HepG2 (cell line): ENCODE measurements around the gene OSM. TPM values are rescaled to one million over a fixed set of nuclear protein-coding genes. Genes with fewer than 3 reads are reported as not detected.

ENCODE experiments used
- ATAC-seq: fragments of 200-7000 bp; cut with Tn5 transposase; 3 replicates; pipeline ENCODE4 v1.9.1; 2020; ENCODE audit warnings: mild to moderate bottlenecking, moderate library complexity
- BruUV-seq: library from RNA; stranded (reverse); fragments of 400-500 nt; replicated peaks from 2 replicates; lab custom pipeline; 2021; lab: Mats Ljungman, UMichigan
- CTCF ChIA-PET: fragments of 300-600 bp; formaldehyde crosslinking; extraction: SDS; loops from one replicate; lab custom pipeline; 2021; ENCODE audit warnings: low total read pairs, inconsistent platforms, low intra/inter-chr PET ratio; lab: Yijun Ruan, JAX
- POLR2A ChIA-PET: fragments of 350-600 bp; sonication (Branson Sonifier 250); formaldehyde crosslinking; loops from one replicate; lab custom pipeline; 2020; ENCODE audit warnings: antibody characterized with exemption, inconsistent platforms; lab: Yijun Ruan, JAX
- DNase-seq: peaks from one replicate; pipeline ENCODE4 v3.0.0-alpha.2; 2015; ENCODE audit warnings: low spot score
- FAIRE-seq: peaks from 3 replicates; lab custom pipeline; 2011; peaks lifted over from hg19 to GRCh38; lab: Jason Lieb, UNC
- H2AFZ ChIP-seq: one replicate; pipeline ENCODE4 v1.6.1; 2011; ENCODE audit warnings: low read length, inconsistent platforms
- H3K27ac ChIP-seq: fragments of 300-600 bp; 3 replicates; pipeline ENCODE4 v1.8.0; 2011; ENCODE audit warnings: mixed run types, mild to moderate bottlenecking, mixed read lengths, low read length, inconsistent platforms; ENCODE audit not compliant: insufficient read depth; ENCODE audit errors: extremely low read length
- H3K27me3 ChIP-seq, 2 experiments: fragments of 200-600 bp in 1 of 2; 2 replicates in 1 of 2; 3 replicates in 1 of 2; pipeline versions ENCODE4 v1.6.0 to v1.8.0; 2011; ENCODE audit warnings: low read length in 2 of 2, mild to moderate bottlenecking in 2 of 2, moderate library complexity in 2 of 2, inconsistent platforms in 1 of 2; ENCODE audit not compliant: insufficient read depth in 2 of 2, control insufficient read depth in 1 of 2
- H3K36me3 ChIP-seq, 2 experiments: fragments of 200-600 bp in 1 of 2; replicated peaks in 1 of 2; 2 replicates in 1 of 2; 3 replicates in 1 of 2; pipeline versions ENCODE4 v1.5.1 to v1.8.0; 2011; ENCODE audit warnings: low read length in 2 of 2, inconsistent platforms in 1 of 2; ENCODE audit not compliant: insufficient read depth in 2 of 2, control insufficient read depth in 1 of 2
- H3K4me1 ChIP-seq: 2 replicates; pipeline ENCODE4 v1.5.1; 2012; ENCODE audit warnings: low read length, inconsistent platforms; ENCODE audit not compliant: insufficient read depth
- H3K4me2 ChIP-seq: 2 replicates; pipeline ENCODE4 v1.6.0; 2011; ENCODE audit warnings: low read depth, low read length, inconsistent platforms
- H3K4me3 ChIP-seq, 3 experiments: fragments of 200-600 bp in 1 of 3; sonication (generic), shearing (Covaris generic) in 1 of 3; replicated peaks in 1 of 3; 2 replicates each; pipeline ENCODE4 v1.5.1; 2011 to 2016; ENCODE audit warnings: low read length in 3 of 3, inconsistent platforms in 2 of 3, low read depth in 2 of 3, mild to moderate bottlenecking in 2 of 3, control low read depth in 1 of 3, mixed read lengths in 1 of 3; ENCODE audit not compliant: insufficient read depth in 1 of 3
- H3K79me2 ChIP-seq: one replicate; pipeline ENCODE4 v1.6.1; 2011; ENCODE audit warnings: low read length, inconsistent platforms; ENCODE audit not compliant: insufficient read depth
- H3K9ac ChIP-seq: 2 replicates; pipeline ENCODE4 v1.6.0; 2011; ENCODE audit warnings: mild to moderate bottlenecking, low read depth, low read length, inconsistent platforms; ENCODE audit not compliant: insufficient read depth
- H3K9me3 ChIP-seq: 2 replicates; pipeline ENCODE4 v1.5.1; 2012; ENCODE audit warnings: mild to moderate bottlenecking, low read length
- H4K20me1 ChIP-seq: 2 replicates; pipeline ENCODE4 v1.6.0; 2011; ENCODE audit warnings: inconsistent platforms, mild to moderate bottlenecking, low read length, moderate library complexity; ENCODE audit not compliant: insufficient read depth
- HNRNPL ChIP-seq: fragments of 200-400 bp; formaldehyde crosslinking; IDR thresholded peaks from 2 replicates; pipeline ENCODE4 v1.6.1; 2017; ENCODE audit warnings: mild to moderate bottlenecking, low read depth, low read length
- NKX3-1 ChIP-seq: sonication (generic); formaldehyde crosslinking; IDR thresholded peaks from 2 replicates; pipeline ENCODE4 v1.5.0; 2020; ENCODE audit warnings: missing genetic modification reagents
- PHF21A ChIP-seq: sonication (generic); formaldehyde crosslinking; IDR thresholded peaks from 2 replicates; pipeline ENCODE4 v1.5.0; 2020; ENCODE audit warnings: mild to moderate bottlenecking, missing genetic modification reagents
- SMC3 ChIP-seq: IDR thresholded peaks from 2 replicates; pipeline ENCODE4 v1.6.1; 2011; ENCODE audit warnings: low read length, improper control_type of control experiment
- SRSF1 ChIP-seq: fragments of 200-400 bp; formaldehyde crosslinking; optimal IDR thresholded peaks from 2 replicates; pipeline ENCODE3; 2017; ENCODE audit warnings: mild to moderate bottlenecking, low read depth, low read length, moderate library complexity
- SRY ChIP-seq: sonication (generic); formaldehyde crosslinking; IDR thresholded peaks from 2 replicates; pipeline ENCODE4 v1.8.0; 2022; ENCODE audit warnings: mild to moderate bottlenecking, missing genetic modification reagents
- TAF1 ChIP-seq: sonication (generic); formaldehyde crosslinking; IDR thresholded peaks from 2 replicates; pipeline ENCODE4 v1.4.0; 2020; ENCODE audit warnings: missing genetic modification reagents
- THAP11 ChIP-seq: IDR thresholded peaks from 2 replicates; pipeline ENCODE4 v1.6.1; 2016; ENCODE audit warnings: missing biosample characterization, missing genetic modification reagents
- TOE1 ChIP-seq: sonication (generic); formaldehyde crosslinking; IDR thresholded peaks from 2 replicates; pipeline ENCODE4 v1.4.0; 2020; ENCODE audit warnings: mild to moderate bottlenecking, missing genetic modification reagents
- ZBTB7B ChIP-seq: sonication (generic); formaldehyde crosslinking; IDR thresholded peaks from 2 replicates; pipeline ENCODE4 v1.4.0; 2020; ENCODE audit warnings: missing genetic modification reagents
- ZFY ChIP-seq: sonication (generic); formaldehyde crosslinking; IDR thresholded peaks from 2 replicates; pipeline ENCODE4 v1.4.0; 2020; ENCODE audit warnings: missing genetic modification reagents
- ZNF564 ChIP-seq: sonication (generic); formaldehyde crosslinking; IDR thresholded peaks from 2 replicates; pipeline ENCODE4 v1.8.1; 2023; ENCODE audit warnings: mild to moderate bottlenecking, missing genetic modification reagents
- ZNF777 ChIP-seq: sonication (generic); formaldehyde crosslinking; IDR thresholded peaks from 2 replicates; pipeline ENCODE4 v1.4.0; 2020; ENCODE audit warnings: missing genetic modification reagents
- WGBS: methylation state at CpG from one replicate; pipeline ENCODE4 v1.1.6; 2017; ENCODE audit warnings: low lambda C conversion rate; 5-methylcytosine and 5-hydroxymethylcytosine counted together
- in situ Hi-C: cut with HindIII; loops from 2 replicates; pipeline ENCODE4 v1.10.0; 2017; ENCODE audit warnings: low pct_unique_long_range_greater_than_20kb; ENCODE audit not compliant: extremely low pct_ligation_motif_present
- intact Hi-C: fragments of 100-400 bp; cut with micrococcal nuclease; formaldehyde crosslinking; loops from one replicate; pipeline ENCODE4 v1.10.0; 2022; ENCODE audit not compliant: unreplicated experiment
- polyA plus RNA-seq, 8 experiments: library from polyadenylated mRNA; depleted of rRNA in 3 of 8; stranded (reverse) in 7 of 8; unstranded in 1 of 8; fragments of >200 nt; fragmentation: Illumina TruSeq in 4 of 8; extraction: Trizol in 4 of 8; gene quantifications; 2 replicates each; pipeline versions ENCODE4 v1.2.1 to v1.2.3, GENCODE V29; 2011 to 2016; ENCODE audit warnings: low read depth in 4 of 8, missing spikeins in 1 of 8, mixed read lengths in 1 of 8; ENCODE audit not compliant: insufficient read depth in 1 of 8
- total RNA-seq, 5 experiments: library from RNA; depleted of rRNA; stranded (reverse); fragments of >200 nt; fragmentation: Illumina TruSeq; extraction: Trizol; gene quantifications; 2 replicates each; pipeline ENCODE4 v1.2.3, GENCODE V29; 2016; ENCODE audit warnings: low read depth in 1 of 5
- TF ChIP-seq, protein P1 (sequence below): IDR thresholded peaks from 2 replicates; pipeline ENCODE4 v1.6.1; 2012; ENCODE audit warnings: inconsistent platforms
- TF ChIP-seq, protein P2 (sequence below): sonication (generic); formaldehyde crosslinking; IDR thresholded peaks from 2 replicates; pipeline ENCODE4 v1.4.0; 2020; ENCODE audit warnings: missing genetic modification reagents, borderline replicate concordance
- TF ChIP-seq, protein P3 (sequence below): sonication (generic); formaldehyde crosslinking; IDR thresholded peaks from 2 replicates; pipeline ENCODE4 v1.4.0; 2020; ENCODE audit warnings: missing genetic modification reagents, borderline replicate concordance
- TF ChIP-seq, protein P4 (sequence below): sonication (generic); formaldehyde crosslinking; IDR thresholded peaks from 2 replicates; pipeline ENCODE4 v1.8.1; 2023; ENCODE audit warnings: mild to moderate bottlenecking, missing genetic modification reagents

OSM gene
- total and polyA plus RNA-seq, 2 of the 13 experiments (the other 11 are each of a cell fraction or from before 2014, with no cell fraction given), result not detected

DNA sequence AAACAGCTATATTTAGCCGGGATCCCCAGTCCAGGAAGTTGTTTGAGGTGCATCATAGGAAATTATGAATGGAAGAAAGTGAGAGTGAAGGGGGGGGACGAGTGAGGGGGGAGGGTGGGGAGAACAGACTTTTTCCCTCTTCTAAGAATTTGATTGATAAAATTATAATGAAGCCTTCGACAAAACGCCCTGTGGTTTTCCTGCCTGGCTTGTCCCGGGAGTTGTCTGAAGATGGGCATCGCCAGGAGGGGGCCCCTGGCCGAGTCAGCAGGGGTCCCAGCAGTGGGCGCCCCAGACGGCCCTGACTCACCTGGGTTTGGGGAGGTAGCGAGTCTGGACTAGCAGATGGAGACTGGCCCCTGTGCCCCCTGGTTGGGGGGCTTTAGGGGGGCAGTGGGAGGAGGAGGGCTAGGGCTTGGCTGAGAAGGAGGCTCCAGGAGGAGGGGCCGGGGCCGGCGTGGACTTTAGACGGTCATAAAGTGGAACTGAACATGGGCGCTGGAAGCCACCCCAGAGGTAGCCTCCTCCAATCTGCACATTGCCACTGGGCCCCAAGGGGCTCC, 19.8 kb downstream of the OSM start:
- ChIA-PET CTCF (no interaction called here), POLR2A (interaction anchor here (1.2 kb wide), 1 partner anchor 40 kb away, joined by 3 read pairs; no protein-coding TSS in a partner anchor)
- in situ Hi-C loops (no loop called here), intact Hi-C loops (no loop called here)
- Histone ChIP-seq H3K4me3 (peak overlapping the region; percentile 36 to 67 (median 56); a peak in 5 of 6 replicates), H3K9me3 (no peaks in the 10 kb centered on the region), H3K27me3 (no peaks in the 10 kb centered on the region), H4K20me1 (no peaks in the 10 kb centered on the region), H3K4me2 (peak overlapping the region; percentile 74), H3K9ac (peak overlapping the region; percentile 52), H2AFZ (no peak overlapping the region), H3K36me3 (no peaks in the 10 kb centered on the region), H3K4me1 (peaks cover 63% of the 10 kb centered on the region), H3K27ac (peak overlapping the region; percentile 1), H3K79me2 (no peaks in the 10 kb centered on the region)
- ATAC-seq (peak; percentile 15; the same call in 2 of the 3 replicates), DNase-seq (no peak), FAIRE-seq (no peak)
- 36% methylated on average over 14 of the region's 15 CpGs for WGBS
- BruUV-seq, result no TSS peak
- peak; percentile 38; the same call in 1 of the 2 replicates for TF ChIP-seq ZNF777
- TF ChIP-seq NKX3-1 (CRISPR knock-in tag), result no peak
- TF ChIP-seq ZNF564 (CRISPR knock-in tag), result no peak
- 0 out of 2 replicates have a peak, but pooled peaks have one; percentile 6 for TF ChIP-seq TAF1 (CRISPR knock-in tag)
- TF ChIP-seq, protein P1, sequence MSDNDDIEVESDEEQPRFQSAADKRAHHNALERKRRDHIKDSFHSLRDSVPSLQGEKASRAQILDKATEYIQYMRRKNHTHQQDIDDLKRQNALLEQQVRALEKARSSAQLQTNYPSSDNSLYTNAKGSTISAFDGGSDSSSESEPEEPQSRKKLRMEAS, result 0 out of 2 replicates have a peak, but pooled peaks have one; percentile 38
- TF ChIP-seq, protein P2, sequence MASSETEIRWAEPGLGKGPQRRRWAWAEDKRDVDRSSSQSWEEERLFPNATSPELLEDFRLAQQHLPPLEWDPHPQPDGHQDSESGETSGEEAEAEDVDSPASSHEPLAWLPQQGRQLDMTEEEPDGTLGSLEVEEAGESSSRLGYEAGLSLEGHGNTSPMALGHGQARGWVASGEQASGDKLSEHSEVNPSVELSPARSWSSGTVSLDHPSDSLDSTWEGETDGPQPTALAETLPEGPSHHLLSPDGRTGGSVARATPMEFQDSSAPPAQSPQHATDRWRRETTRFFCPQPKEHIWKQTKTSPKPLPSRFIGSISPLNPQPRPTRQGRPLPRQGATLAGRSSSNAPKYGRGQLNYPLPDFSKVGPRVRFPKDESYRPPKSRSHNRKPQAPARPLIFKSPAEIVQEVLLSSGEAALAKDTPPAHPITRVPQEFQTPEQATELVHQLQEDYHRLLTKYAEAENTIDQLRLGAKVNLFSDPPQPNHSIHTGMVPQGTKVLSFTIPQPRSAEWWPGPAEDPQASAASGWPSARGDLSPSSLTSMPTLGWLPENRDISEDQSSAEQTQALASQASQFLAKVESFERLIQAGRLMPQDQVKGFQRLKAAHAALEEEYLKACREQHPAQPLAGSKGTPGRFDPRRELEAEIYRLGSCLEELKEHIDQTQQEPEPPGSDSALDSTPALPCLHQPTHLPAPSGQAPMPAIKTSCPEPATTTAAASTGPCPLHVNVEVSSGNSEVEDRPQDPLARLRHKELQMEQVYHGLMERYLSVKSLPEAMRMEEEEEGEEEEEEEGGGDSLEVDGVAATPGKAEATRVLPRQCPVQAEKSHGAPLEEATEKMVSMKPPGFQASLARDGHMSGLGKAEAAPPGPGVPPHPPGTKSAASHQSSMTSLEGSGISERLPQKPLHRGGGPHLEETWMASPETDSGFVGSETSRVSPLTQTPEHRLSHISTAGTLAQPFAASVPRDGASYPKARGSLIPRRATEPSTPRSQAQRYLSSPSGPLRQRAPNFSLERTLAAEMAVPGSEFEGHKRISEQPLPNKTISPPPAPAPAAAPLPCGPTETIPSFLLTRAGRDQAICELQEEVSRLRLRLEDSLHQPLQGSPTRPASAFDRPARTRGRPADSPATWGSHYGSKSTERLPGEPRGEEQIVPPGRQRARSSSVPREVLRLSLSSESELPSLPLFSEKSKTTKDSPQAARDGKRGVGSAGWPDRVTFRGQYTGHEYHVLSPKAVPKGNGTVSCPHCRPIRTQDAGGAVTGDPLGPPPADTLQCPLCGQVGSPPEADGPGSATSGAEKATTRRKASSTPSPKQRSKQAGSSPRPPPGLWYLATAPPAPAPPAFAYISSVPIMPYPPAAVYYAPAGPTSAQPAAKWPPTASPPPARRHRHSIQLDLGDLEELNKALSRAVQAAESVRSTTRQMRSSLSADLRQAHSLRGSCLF (CRISPR knock-in tag), result no peak
- TF ChIP-seq HNRNPL, result 0 out of 2 replicates have a peak, but pooled peaks have one; percentile 55
- peak; percentile 66 for TF ChIP-seq SRSF1
- TF ChIP-seq, protein P3, sequence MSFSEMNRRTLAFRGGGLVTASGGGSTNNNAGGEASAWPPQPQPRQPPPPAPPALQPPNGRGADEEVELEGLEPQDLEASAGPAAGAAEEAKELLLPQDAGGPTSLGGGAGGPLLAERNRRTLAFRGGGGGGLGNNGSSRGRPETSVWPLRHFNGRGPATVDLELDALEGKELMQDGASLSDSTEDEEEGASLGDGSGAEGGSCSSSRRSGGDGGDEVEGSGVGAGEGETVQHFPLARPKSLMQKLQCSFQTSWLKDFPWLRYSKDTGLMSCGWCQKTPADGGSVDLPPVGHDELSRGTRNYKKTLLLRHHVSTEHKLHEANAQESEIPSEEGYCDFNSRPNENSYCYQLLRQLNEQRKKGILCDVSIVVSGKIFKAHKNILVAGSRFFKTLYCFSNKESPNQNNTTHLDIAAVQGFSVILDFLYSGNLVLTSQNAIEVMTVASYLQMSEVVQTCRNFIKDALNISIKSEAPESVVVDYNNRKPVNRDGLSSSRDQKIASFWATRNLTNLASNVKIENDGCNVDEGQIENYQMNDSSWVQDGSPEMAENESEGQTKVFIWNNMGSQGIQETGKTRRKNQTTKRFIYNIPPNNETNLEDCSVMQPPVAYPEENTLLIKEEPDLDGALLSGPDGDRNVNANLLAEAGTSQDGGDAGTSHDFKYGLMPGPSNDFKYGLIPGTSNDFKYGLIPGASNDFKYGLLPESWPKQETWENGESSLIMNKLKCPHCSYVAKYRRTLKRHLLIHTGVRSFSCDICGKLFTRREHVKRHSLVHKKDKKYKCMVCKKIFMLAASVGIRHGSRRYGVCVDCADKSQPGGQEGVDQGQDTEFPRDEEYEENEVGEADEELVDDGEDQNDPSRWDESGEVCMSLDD (CRISPR knock-in tag), result 0 out of 2 replicates have a peak, but pooled peaks have one; percentile 50
- TF ChIP-seq ZFY (CRISPR knock-in tag), result 0 out of 2 replicates have a peak, but pooled peaks have one; percentile 5
- TF ChIP-seq, protein P4, sequence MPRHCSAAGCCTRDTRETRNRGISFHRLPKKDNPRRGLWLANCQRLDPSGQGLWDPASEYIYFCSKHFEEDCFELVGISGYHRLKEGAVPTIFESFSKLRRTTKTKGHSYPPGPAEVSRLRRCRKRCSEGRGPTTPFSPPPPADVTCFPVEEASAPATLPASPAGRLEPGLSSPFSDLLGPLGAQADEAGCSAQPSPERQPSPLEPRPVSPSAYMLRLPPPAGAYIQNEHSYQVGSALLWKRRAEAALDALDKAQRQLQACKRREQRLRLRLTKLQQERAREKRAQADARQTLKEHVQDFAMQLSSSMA (CRISPR knock-in tag), result no peak
- peak; percentile 43; the same call in 1 of the 2 replicates for TF ChIP-seq ZBTB7B (CRISPR knock-in tag)
- no peak for TF ChIP-seq SMC3
- no peak for TF ChIP-seq TOE1
- 0 out of 2 replicates have a peak, but pooled peaks have one; percentile 14 for TF ChIP-seq THAP11 (CRISPR knock-in tag)
- TF ChIP-seq SRY (CRISPR knock-in tag), result no peak
- 0 out of 2 replicates have a peak, but pooled peaks have one; percentile 38 for TF ChIP-seq PHF21A (CRISPR knock-in tag)
